HG03521 (cell line): Measurements from ENCODE around the gene DAB1.

ENCODE experiments used
- ATAC-seq: cut with Tn5 transposase; IDR thresholded peaks from one replicate; pipeline ENCODE4 v1.9.1; 2021; ENCODE audit warnings: mild to moderate bottlenecking, moderate library complexity; ENCODE audit not compliant: unreplicated experiment

DAB1 gene

DNA sequence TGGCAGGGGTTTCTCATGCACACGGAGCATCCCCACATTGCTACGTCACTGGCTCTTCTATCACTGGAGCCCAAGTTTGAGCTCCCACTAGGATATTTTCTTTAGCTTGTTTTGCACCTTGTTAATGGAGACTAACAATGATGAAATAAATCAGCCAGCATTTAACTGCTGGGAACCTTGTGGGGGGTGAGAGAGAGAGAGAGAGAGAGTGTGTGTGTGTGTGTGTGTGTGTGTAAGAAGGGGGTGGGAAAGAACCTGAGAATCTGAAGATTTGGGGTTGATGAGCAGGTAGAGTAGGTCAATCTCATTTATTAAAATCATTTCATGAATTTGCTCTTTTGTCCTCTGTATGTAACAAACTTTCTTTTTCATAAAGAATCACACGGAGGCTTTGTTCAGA is 458.7 kb downstream of the DAB1 start:
- ATAC-seq, result no peak

DNA sequence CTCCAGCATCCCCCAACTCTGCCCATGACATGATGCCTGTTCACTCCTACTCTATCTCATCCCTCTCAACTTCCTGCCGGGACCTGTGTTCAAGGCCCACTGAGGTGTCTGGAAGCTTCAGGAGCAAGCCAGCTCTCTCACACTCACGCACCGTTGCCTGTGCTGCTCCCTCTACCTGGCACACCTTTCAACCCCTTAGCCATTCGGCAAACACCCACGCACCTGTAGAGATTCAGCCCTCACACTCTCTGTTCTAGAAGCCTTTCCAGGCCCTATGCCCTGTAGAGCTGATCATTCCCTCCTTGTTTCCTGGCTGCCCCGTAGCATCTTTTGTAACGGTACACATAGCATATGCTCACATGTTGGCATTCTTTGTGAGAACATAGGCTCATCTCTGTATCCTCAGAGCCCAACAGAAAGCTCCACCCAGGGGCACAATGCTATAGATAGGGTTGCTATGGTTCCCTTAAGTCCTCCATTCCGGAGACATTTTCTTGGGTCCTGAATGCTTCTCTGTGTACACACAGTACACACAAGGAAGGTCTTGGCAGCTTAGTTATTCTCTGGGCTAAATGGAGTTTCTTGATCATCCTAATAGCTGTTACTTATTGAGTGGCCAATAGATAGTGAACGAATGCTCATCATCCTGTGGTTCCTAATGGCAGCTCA is 459.4 kb downstream of the DAB1 start:
- ATAC-seq, result no peak

DNA sequence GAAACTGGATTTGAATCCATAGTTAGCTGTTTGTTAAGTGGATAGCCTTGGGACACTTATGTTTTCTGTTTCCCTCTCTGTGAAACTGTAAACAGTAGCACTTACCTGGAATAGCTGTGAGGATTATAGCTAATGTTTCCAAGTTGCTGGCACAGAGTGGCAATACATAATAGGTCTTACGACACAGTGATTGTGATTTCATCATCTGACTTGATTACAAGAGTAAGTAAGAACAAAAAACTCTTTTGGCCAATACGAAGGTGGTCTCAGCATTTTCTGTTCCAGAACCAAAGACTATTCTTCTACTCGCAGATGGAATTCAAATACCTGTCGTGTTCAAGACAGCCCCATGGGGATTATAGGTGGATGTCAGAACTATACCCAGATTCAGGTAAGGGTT is 460.2 kb downstream of the DAB1 start:
- ATAC-seq, result no peak

DNA sequence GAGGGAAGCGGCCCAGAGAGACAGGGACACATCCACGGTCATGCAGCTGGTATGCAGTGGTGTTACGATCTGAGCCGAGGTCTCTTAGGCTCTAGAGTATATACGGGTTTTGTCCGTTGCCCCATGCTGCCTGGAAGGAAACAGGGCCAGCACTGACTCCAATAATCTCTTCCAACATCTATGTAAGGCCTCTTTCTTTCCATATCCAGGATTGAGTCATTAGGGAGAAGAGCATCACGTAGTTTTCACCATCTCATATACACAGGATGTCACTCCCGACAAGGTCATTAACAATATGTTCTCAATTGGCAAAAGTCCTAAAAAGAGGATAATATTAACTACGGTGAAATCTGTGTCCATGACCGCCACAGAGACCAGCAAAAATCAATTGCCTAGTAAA is 462.4 kb downstream of the DAB1 start:
- no peak for ATAC-seq

DNA sequence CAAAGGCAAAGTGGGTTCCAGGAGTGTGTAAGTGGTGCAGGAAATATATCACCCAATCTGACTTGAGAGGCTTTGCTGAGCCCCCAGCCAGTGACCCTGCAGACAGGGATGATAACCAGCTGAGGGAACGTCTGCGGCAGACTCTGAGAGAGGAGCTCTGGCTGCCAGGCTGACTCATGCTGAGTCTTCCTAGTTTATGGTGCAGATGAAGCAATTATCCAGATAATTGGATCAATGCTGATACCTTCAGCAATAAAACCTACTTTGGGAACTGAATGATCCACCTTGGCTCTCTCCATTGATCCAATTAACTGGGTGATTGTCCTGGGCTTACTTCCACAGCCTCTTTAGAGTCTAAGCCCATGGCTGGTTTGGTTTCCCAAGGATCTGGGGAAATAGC is 465.3 kb downstream of the DAB1 start:
- no peak for ATAC-seq

DNA sequence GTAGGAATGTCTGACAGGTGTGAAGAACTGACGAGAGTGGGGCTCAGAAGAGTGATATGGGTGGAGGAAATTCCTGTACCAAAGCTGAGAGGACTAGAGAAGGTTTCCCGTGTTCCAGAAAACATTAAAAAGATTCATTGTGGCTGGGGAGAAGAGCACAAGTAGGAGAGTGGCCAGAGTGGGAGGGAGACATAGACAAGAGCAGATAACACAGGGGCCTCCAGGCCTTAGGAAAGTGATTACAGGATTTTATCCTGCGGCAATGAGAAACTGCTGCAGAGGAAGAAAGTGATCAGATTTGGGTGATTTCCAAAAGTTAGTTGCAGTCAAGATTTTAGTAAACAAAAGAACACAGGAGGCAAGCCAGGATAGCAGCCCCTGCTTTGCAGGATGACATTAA is 465.9 kb downstream of the DAB1 start:
- ATAC-seq, result no peak

DNA sequence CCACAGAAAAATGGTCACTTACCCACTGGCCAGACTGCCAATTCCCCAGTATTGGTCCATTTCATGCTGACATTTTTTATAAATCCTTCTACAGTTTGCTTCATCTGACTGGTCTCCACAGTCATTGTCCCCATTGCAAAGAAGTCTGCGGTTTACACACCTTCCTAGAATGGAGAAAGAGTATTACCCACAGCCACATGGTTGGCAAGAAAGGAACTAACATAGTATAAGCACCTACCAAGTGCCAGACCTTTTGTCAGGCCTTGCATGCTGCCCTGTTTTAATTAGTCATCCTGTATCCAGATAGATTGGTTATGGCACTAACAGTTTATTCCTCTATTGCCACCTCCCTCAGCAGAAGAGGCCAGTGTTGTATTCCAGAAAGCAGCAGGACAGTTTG is 469.2 kb downstream of the DAB1 start:
- no peak for ATAC-seq

DNA sequence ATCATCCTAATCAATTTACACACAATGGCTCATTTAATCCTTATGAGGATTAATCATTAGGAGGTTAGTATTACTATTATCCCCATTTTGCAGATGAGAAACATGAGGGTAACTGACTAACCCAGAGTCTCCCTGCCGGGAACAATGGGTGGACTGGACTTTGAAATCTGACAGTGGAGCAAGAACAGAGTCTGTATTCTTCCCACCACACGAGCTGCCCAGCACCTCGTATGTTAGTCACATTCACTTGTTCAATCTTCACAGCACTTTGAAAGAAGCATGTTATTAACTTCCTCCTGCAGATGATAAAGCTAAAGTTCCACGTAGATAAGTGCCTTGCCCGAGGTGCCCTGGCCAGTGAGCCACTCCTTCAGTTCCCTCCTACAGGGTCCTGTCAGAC is 470.5 kb downstream of the DAB1 start:
- no peak for ATAC-seq

DNA sequence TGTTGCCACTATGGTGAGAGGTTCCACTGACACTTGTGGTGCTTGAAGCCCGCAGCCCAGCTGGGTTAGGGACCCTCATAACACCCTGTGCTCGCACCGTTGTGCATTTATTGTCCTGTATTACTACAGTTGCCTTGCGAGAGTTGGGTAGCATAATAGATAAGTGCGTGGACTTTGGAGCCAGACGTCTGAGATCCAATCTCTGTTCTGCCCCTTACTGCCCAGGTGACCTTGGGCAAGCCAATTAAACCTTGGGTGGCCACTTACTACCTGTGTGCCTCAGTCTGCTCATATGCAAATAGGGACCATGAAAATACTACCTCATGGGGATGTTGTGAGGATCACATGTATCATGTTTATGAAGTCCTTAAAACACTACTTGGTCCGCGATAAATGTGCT is 471.4 kb downstream of the DAB1 start:
- no peak for ATAC-seq

DNA sequence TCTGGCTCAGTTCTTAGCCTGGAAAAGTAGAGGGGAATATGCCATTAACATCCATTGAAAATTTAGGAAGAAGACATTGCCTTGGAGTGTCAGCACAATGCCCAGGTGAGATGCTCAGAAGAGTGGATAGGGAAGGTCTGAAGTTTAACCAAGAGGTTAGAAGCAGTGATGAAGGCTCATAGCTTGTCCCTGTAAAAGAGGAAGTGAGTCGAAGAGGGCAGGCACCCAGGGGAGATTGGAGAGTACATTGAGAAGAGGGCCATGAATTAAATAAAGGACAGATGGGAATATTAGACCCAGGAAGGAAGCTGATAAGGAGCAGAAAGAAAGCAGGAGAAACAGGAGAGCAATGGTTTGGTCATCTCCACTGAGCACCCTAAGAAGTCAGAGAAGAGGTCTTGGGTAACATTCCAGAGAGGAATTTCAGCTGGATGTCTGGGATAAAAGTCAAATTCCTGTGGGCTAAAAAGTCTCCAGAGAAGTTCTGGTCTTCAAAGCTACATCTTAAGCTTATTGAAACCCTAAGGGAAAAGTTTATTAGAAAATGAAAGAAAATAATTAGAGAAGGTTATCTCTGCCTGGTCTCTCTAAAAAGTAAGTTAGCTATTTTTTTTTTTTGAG is 475.3 kb downstream of the DAB1 start:
- no peak for ATAC-seq
